Osteoblast (primary cell): ENCODE data around the gene CDK5R1. TPM values are rescaled to one million over a fixed set of nuclear protein-coding genes. Genes with fewer than 3 reads are reported as not detected.

Experiments
- DNase-seq: peaks from one replicate; pipeline ENCODE4 v3.0.0; 2011; ENCODE audit warnings: low spot score, mixed read lengths; ENCODE audit not compliant: insufficient read length; ENCODE audit errors: missing footprints
- H2AFZ ChIP-seq: 2 replicates; pipeline ENCODE4 v1.6.0; 2011; ENCODE audit warnings: mild to moderate bottlenecking, low read length
- H3K27ac ChIP-seq: 2 replicates; pipeline ENCODE4 v1.5.1; 2011; ENCODE audit warnings: mild to moderate bottlenecking, low read depth, low read length, moderate library complexity
- H3K27me3 ChIP-seq: 2 replicates; pipeline ENCODE4 v1.6.0; 2012; ENCODE audit warnings: mild to moderate bottlenecking, control low read depth, inconsistent platforms, low read length, moderate library complexity; ENCODE audit not compliant: insufficient read depth
- H3K36me3 ChIP-seq: 2 replicates; pipeline ENCODE4 v1.5.1; 2011; ENCODE audit warnings: mild to moderate bottlenecking, low read length, control low read depth, moderate library complexity; ENCODE audit not compliant: insufficient read depth
- H3K4me1 ChIP-seq: 2 replicates; pipeline ENCODE4 v1.5.1; 2011; ENCODE audit warnings: mild to moderate bottlenecking, low read length, control low read depth, moderate library complexity; ENCODE audit not compliant: insufficient read depth
- H3K4me2 ChIP-seq: 2 replicates; pipeline ENCODE4 v1.6.0; 2011; ENCODE audit warnings: mild to moderate bottlenecking, low read length; ENCODE audit not compliant: insufficient read depth
- H3K4me3 ChIP-seq: fragments of 200-600 bp; sonication (generic); 3 replicates; pipeline ENCODE4 v1.5.1; 2012; ENCODE audit warnings: mild to moderate bottlenecking, low read length, inconsistent platforms; ENCODE audit not compliant: insufficient read depth
- H3K79me2 ChIP-seq: 2 replicates; pipeline ENCODE4 v1.6.0; 2012; ENCODE audit warnings: mild to moderate bottlenecking, low read length, control low read depth, inconsistent platforms; ENCODE audit not compliant: insufficient read depth
- H3K9me3 ChIP-seq: 2 replicates; pipeline ENCODE4 v1.5.1; 2011; ENCODE audit warnings: low read depth, low read length, control low read depth
- H4K20me1 ChIP-seq: 2 replicates; pipeline ENCODE4 v1.6.0; 2012; ENCODE audit warnings: mild to moderate bottlenecking, low read length, control low read depth; ENCODE audit not compliant: insufficient read depth
- CTCF ChIP-seq: IDR thresholded peaks from 2 replicates; pipeline ENCODE4 v1.5.1; 2011; ENCODE audit warnings: mild to moderate bottlenecking, low read depth, low read length, moderate library complexity; ENCODE audit errors: extremely low read depth
- total RNA-seq: library from RNA; depleted of rRNA; stranded (reverse); fragments of >200 nt; gene quantifications from 2 replicates; pipeline ENCODE4 v1.2.3, GENCODE V29; 2012

The CDK5R1 gene
- total RNA-seq, 1 donor = 0.72 TPM

GRCh38 chr17:32467949-32468348 lies 18.8 kb upstream of the CDK5R1 start:
- Histone ChIP-seq H3K36me3 (peaks cover 85% of the 10 kb centered on the region), H3K79me2 (peaks cover 57% of the 10 kb centered on the region), H3K4me1 (no peaks in the 10 kb centered on the region), H3K4me3 (no peak overlapping the region), H3K27me3 (no peaks in the 10 kb centered on the region), H3K27ac (no peak overlapping the region), H3K4me2 (no peak overlapping the region), H4K20me1 (peaks cover 18% of the 10 kb centered on the region), H2AFZ (no peak overlapping the region), H3K9me3 (no peaks in the 10 kb centered on the region)
- no peak for DNase-seq
- TF ChIP-seq CTCF = no peak

DNA sequence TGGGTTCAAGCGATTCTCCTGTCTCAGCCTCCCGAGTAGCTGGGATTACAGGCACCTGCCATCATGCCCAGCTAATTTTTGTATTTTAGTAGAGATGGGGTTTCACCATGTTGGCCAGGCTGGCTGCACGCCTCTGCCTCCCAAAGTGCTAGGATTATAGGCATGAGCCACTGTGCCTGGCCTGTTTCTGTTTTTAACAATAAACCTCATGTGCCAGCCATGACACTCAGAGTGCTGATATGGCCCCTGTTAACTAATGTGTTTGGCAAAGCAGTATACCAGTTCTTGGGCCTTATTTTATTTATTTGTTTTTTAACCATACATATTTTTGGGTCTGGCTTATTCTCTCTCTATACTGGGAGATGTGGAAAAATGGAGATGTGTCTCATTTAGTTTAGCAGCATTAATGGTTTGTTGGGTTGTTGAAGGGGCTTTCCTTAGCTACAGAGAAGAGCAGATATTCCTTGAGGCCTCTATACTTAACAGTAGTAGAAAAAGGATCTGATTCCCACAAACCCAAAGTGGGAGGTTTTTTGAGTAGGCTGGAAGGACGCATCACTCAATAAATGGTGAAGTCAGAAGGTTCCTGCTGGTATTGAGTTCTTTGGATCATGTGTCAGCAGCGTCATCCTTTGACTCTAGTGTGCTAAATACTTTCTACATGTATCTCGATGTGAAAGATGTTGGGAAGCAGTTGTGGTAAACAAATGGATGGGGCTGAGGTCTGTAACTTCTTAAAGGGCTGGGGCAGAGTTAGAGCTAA lies 16.2 kb upstream of the CDK5R1 start:
- Histone ChIP-seq H3K4me1 (no peaks in the 10 kb centered on the region), H2AFZ (no peak overlapping the region), H3K27me3 (no peaks in the 10 kb centered on the region), H3K27ac (no peak overlapping the region), H4K20me1 (peaks cover 7% of the 10 kb centered on the region), H3K4me2 (no peak overlapping the region), H3K9me3 (no peaks in the 10 kb centered on the region), H3K79me2 (peaks cover 39% of the 10 kb centered on the region), H3K4me3 (no peak overlapping the region), H3K36me3 (peaks cover 83% of the 10 kb centered on the region)
- DNase-seq = no peak
- no peak for TF ChIP-seq CTCF

DNA sequence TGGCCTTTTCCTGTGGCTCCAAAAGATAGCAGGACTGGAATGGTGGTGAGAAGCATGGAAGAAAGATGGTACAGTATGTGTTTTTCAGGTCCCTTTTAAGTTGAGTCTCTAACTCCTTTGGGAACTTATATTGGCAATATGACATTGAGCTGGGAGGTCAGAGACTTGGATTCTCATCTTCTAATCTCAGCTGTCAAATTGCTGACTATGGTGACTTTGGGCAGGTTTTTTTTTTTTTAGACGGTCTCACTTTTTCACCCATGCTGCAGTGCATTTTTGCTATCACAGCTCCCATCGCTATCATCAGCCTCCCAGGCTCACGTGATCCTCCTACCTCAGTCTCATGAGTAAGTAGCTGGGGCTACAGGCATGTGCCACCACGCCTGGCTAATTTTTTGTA lies 15.1 kb upstream of the CDK5R1 start:
- H3K4me1 ChIP-seq = no peaks in the 10 kb centered on the region
- no peak overlapping the region for H3K4me2 ChIP-seq
- peaks cover 80% of the 10 kb centered on the region for H3K36me3 ChIP-seq
- no peak overlapping the region for H3K4me3 ChIP-seq
- H4K20me1 ChIP-seq = peaks cover 7% of the 10 kb centered on the region
- no peaks in the 10 kb centered on the region for H3K9me3 ChIP-seq
- no peak for TF ChIP-seq CTCF
- DNase-seq = no peak
- no peak overlapping the region for H2AFZ ChIP-seq
- H3K27me3 ChIP-seq = no peaks in the 10 kb centered on the region
- no peak overlapping the region for H3K27ac ChIP-seq
- peaks cover 31% of the 10 kb centered on the region for H3K79me2 ChIP-seq

GRCh38 chr17:32475258-32475657 lies 11.5 kb upstream of the CDK5R1 start:
- H3K4me2 ChIP-seq = no peak overlapping the region
- no peak for TF ChIP-seq CTCF
- H3K27me3 ChIP-seq = no peaks in the 10 kb centered on the region

More at GRCh38 chr17:32475258-32475657, 11.5 kb upstream of the CDK5R1 start:
- Histone ChIP-seq H3K27ac (no peak overlapping the region), H3K36me3 (peaks cover 83% of the 10 kb centered on the region), H3K79me2 (peaks cover 9% of the 10 kb centered on the region), H3K9me3 (no peaks in the 10 kb centered on the region), H4K20me1 (peaks cover 10% of the 10 kb centered on the region), H3K4me1 (no peaks in the 10 kb centered on the region), H3K4me3 (no peak overlapping the region), H2AFZ (no peak overlapping the region)
- no peak for DNase-seq
